ENCODE measurements around the gene MACROD2. TPM values are rescaled to one million over a fixed set of nuclear protein-coding genes. Genes with fewer than 3 reads are reported as not detected.

Gene MACROD2
- total RNA-seq, 2 donors from 2014 or later = 0.94 to 10.4 TPM

DNA sequence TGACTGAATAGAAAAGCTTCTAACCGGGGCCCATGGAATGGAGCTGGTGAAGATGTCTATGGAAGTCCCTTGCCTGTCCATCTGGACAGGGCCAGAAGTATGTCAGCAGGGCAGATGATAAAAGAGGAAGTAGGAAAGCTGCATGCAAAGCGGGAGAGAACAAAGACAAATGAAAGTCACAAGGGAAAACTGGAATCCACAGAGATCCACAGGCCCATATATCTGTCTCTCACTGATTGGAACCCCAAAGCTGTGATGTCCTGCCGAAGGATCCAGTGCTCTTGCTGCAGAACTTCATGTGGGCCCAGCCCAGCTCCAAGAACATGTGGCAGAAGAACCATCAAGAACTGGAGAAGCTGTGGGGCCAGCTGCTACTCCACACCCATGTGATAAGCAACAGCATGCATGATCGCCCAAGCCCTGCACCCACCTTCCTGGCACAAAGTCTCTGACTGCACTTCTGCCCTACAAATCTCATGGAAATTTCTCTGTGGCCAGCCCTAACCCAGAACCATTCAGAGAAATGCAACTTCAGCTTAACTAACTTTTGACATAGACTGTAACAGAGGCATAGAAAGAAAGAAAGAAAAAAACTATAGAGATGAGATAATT is 1862.0 kb downstream of the MACROD2 start:
- Histone ChIP-seq H3K27me3 (no peaks in the 10 kb centered on the region), H3K4me3 (no peak overlapping the region), H3K4me1 (no peaks in the 10 kb centered on the region), H3K9me3 (no peaks in the 10 kb centered on the region), H3K36me3 (no peaks in the 10 kb centered on the region), H3K27ac (no peak overlapping the region)
- DNase-seq (ENCODE audit: low spot score) = no peak
- TF ChIP-seq, protein P1, sequence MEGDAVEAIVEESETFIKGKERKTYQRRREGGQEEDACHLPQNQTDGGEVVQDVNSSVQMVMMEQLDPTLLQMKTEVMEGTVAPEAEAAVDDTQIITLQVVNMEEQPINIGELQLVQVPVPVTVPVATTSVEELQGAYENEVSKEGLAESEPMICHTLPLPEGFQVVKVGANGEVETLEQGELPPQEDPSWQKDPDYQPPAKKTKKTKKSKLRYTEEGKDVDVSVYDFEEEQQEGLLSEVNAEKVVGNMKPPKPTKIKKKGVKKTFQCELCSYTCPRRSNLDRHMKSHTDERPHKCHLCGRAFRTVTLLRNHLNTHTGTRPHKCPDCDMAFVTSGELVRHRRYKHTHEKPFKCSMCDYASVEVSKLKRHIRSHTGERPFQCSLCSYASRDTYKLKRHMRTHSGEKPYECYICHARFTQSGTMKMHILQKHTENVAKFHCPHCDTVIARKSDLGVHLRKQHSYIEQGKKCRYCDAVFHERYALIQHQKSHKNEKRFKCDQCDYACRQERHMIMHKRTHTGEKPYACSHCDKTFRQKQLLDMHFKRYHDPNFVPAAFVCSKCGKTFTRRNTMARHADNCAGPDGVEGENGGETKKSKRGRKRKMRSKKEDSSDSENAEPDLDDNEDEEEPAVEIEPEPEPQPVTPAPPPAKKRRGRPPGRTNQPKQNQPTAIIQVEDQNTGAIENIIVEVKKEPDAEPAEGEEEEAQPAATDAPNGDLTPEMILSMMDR (IDR thresholded peaks at IDR 0.05) = no peak

DNA sequence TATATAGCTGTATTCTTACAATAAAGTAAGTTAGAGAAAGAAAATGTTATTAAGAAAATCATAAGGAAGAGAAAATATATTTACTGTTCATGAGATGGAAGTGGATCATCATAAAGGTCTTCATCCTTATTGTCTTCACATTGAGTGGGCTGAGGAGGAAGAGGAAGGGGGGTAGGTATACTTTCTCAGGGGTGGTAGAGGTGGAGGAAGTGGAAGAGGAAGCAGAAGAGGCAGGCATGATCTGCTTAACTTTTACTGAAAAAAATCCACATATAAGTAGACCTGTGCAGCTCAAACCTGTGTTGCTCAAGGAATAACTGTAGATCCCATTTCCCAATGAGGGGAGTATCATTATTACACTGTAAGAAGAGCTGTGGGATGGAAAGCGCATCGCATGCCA is 1863.7 kb downstream of the MACROD2 start:
- no peak overlapping the region for H3K27ac ChIP-seq
- TF ChIP-seq, protein P1 (IDR thresholded peaks at IDR 0.05) = no peak

DNA sequence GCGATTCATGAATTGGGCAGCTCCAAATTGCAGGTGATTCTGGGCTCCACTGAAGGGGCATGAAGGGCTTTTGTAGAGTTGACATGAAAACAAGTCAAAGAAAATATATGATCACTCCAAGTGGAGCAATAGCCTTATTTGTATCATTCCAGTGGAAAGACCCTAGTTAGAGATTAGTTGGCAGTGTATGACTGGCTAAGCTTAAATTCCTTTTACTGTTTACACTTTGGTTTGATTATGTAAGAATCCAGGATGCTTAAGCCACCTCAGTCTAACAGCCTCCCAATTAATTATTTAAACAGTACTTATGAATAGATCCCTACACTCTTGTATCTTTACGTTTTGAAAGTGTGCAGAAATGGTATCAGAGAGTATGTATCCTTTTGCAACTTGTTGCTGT is 1865.5 kb downstream of the MACROD2 start:
- H3K4me3 ChIP-seq = no peak overlapping the region
- no peaks in the 10 kb centered on the region for H3K27me3 ChIP-seq
- H3K27ac ChIP-seq = no peak overlapping the region
- TF ChIP-seq, protein P1 (IDR thresholded peaks at IDR 0.05) = no peak
- H3K4me1 ChIP-seq = no peaks in the 10 kb centered on the region
- no peaks in the 10 kb centered on the region for H3K9me3 ChIP-seq
- no peaks in the 10 kb centered on the region for H3K36me3 ChIP-seq
- DNase-seq (ENCODE audit: low spot score) = no peak

More for the DNA sequence above, 1863.7 kb downstream of the MACROD2 start:
- Histone ChIP-seq H3K36me3 (no peaks in the 10 kb centered on the region), H3K4me3 (no peak overlapping the region), H3K27me3 (no peaks in the 10 kb centered on the region), H3K4me1 (no peaks in the 10 kb centered on the region), H3K9me3 (no peaks in the 10 kb centered on the region)
- DNase-seq (ENCODE audit: low spot score) = no peak

DNA sequence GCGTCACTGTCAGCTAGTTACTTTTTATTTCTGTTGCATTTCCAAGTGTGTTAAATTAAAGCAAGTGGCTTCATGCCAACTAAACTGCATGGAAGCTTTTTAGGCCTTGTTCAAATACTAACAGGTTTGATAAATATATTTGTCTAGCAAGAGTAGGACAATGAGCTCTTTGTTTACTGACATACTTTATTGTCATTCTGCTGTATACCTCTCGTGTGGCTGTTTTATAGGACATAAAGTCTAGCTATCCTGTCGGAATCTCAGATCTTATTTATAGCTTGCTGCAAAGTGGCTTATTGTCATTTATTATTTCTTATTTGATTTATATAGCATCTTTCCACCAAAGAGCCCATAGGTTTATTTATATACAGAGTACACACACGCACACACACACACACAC is 1866.9 kb downstream of the MACROD2 start:
- H3K4me1 ChIP-seq = no peaks in the 10 kb centered on the region
- no peaks in the 10 kb centered on the region for H3K36me3 ChIP-seq
- no peaks in the 10 kb centered on the region for H3K9me3 ChIP-seq
- no peak overlapping the region for H3K27ac ChIP-seq
- no peak for DNase-seq (ENCODE audit: low spot score)
- H3K4me3 ChIP-seq = no peak overlapping the region
- H3K27me3 ChIP-seq = no peaks in the 10 kb centered on the region
- TF ChIP-seq, protein P1 (IDR thresholded peaks at IDR 0.05) = no peak

DNA sequence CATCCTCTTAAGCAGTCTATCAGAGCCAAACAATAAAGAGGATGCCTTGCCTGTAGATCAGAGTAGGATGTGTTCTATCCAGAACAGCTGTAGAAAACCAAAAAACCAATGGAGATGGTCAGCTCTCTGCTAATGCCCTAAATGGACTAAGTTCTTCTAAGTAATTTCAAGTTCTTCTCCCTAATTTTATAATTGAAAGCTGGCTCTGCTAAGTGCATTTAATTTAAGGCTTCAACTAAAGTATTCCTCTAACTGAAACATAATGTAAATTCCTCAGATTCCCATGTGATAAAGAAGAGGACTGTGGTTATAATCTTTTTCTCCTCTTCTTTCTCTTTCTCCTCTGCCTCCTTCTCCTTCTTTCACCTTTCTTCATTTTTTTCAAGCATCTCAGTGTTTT is 1868.4 kb downstream of the MACROD2 start:
- no peak for DNase-seq (ENCODE audit: low spot score)
- TF ChIP-seq, protein P1 (IDR thresholded peaks at IDR 0.05) = no peak
- Histone ChIP-seq H3K9me3 (no peaks in the 10 kb centered on the region), H3K4me1 (no peaks in the 10 kb centered on the region), H3K4me3 (no peak overlapping the region), H3K27me3 (no peaks in the 10 kb centered on the region), H3K27ac (no peak overlapping the region), H3K36me3 (no peaks in the 10 kb centered on the region)

DNA sequence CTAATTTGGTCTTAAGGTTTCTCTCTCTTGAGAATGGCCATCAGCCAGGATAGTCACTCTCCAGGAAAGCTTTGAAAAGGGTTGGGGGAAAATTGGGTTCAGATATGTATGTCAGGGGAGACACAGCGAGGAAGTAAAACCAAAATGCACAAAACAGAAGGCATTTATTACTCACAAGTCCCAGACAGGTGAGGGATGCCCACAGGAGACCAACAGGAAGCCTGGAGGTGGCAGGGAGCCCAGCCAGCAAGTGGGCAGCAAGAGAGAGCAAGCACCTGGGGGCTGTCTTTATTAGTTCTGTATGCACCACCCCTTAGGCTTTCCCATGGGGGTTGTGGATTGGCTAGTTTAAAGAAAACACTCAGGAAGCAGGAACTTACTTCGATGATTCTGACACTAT is 1870.2 kb downstream of the MACROD2 start:
- DNase-seq (ENCODE audit: low spot score) = no peak
- Histone ChIP-seq H3K9me3 (no peaks in the 10 kb centered on the region), H3K4me3 (no peak overlapping the region), H3K4me1 (no peaks in the 10 kb centered on the region), H3K27me3 (no peaks in the 10 kb centered on the region), H3K36me3 (no peaks in the 10 kb centered on the region), H3K27ac (no peak overlapping the region)
- TF ChIP-seq, protein P1 (IDR thresholded peaks at IDR 0.05) = no peak

Data from right atrium auricular region (tissue), 2 donors.